Stomach (tissue), 9 donors: ENCODE measurements around the gene TUSC1. TPM values are rescaled to one million over a fixed set of nuclear protein-coding genes. Genes with fewer than 3 reads are reported as not detected.

Experiments used
- DNase-seq, 2 donors: peaks; one replicate each; pipeline versions ENCODE4 v3.0.0 to v3.0.0-alpha.2; 2013 to 2019
- H3K27ac ChIP-seq, 5 donors: fragments of 200-600 bp in 4 of 5; sonication (generic) in 4 of 5; one replicate each; pipeline ENCODE4 v1.5.1; 2013 to 2019; ENCODE audit warnings: mild to moderate bottlenecking in 1 of 5, moderate library complexity in 1 of 5
- H3K27me3 ChIP-seq, 3 donors: fragments of 200-600 bp; sonication (generic); one replicate each; pipeline ENCODE4 v1.5.1; 2017 to 2019; ENCODE audit warnings: mixed run types in 1 of 3
- H3K36me3 ChIP-seq, 4 donors: fragments of 200-600 bp; sonication (generic); 1 replicate in 3 of 4; 2 replicates in 1 of 4; pipeline ENCODE4 v1.5.1; 2016 to 2019
- H3K4me1 ChIP-seq, 4 donors: fragments of 200-600 bp; sonication (generic); one replicate each; pipeline ENCODE4 v1.5.1; 2016 to 2019
- H3K4me3 ChIP-seq, 4 donors: fragments of 200-600 bp; sonication (generic) in 3 of 4; one replicate each; pipeline ENCODE4 v1.5.1; 2016 to 2019; ENCODE audit warnings: mild to moderate bottlenecking in 1 of 4
- H3K9me3 ChIP-seq, 4 donors: fragments of 200-600 bp; sonication (generic); one replicate each; pipeline ENCODE4 v1.5.1; 2016 to 2019
- EP300 ChIP-seq: sonication (generic); formaldehyde crosslinking; IDR thresholded peaks from one replicate; pipeline ENCODE4 v1.6.1; 2017; ENCODE audit warnings: antibody characterized with exemption
- POLR2A ChIP-seq, 4 donors: fragments of 450-650 bp; IDR thresholded peaks; one replicate each; pipeline ENCODE4 v1.6.1; 2016; ENCODE audit warnings: antibody characterized with exemption in 4 of 4, control low read depth in 2 of 4, mild to moderate bottlenecking in 1 of 4, moderate library complexity in 1 of 4
- POLR2AphosphoS5 ChIP-seq, 3 donors: sonication (generic); formaldehyde crosslinking; IDR thresholded peaks; one replicate each; pipeline ENCODE4 v1.6.1; 2016; ENCODE audit warnings: antibody characterized with exemption in 3 of 3
- WGBS, 5 donors: extraction: QIAGEN DNeasy Blood & Tissue Kit in 3 of 5; methylation state at CpG; one replicate each; pipeline versions ENCODE4 v1.1.5 to v1.1.7; 2013 to 2018; 5-methylcytosine and 5-hydroxymethylcytosine counted together
- intact Hi-C: fragments of 100-400 bp; cut with DNase I; formaldehyde crosslinking; loops from one replicate; pipeline ENCODE4 v1.15.1; 2023; ENCODE audit warnings: low total_unique reads
- polyA plus RNA-seq, 3 donors: library from polyadenylated mRNA; stranded (reverse); fragments of 200-250 nt; gene quantifications; one replicate each; pipeline ENCODE4 v1.2.3, GENCODE V29; 2013
- total RNA-seq, 5 donors: library from RNA; depleted of rRNA; stranded (reverse); fragments of >200 nt; gene quantifications; one replicate each; pipeline versions ENCODE4 v1.1.0 to v1.2.3, GENCODE V29; 2014 to 2016
- TF ChIP-seq, protein P1 (sequence below), 7 experiments: fragments of 450-650 bp in 4 of 7; fragments of 200-600 bp in 3 of 7; sonication (generic) in 3 of 7; IDR thresholded peaks; one replicate each; pipeline ENCODE4 v1.5.1; 2016 to 2019; ENCODE audit warnings: antibody characterized with exemption in 7 of 7, control low read depth in 2 of 7, mild to moderate bottlenecking in 1 of 7
- donor health status: healthy with polysubstance abuse.
- donor health status: Bipolar disorder and iron deficiency.
- donor health status: healthy.

The TUSC1 gene
- total and polyA plus RNA-seq, 8 donors, result 0.58 to 143 (median 11.5) TPM

DNA sequence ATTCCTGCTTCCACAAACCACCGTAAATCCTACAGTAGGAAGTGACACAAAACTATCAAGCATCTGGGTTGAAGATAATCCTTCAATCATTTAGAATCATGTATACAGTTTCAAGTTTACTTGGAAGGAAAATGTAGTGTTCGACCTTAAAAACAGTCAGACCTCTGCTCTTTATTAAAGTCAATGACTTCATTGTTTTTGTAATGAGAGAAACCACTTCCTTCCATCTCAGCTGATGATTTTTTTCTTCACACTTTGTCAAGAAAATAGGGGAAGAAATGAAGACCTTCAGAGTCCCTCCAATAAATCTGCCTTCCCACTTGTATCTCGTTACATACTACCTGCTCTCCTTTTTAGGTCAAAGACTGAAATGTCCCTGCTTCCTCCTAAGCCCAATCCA lies 30.1 kb downstream of the TUSC1 start:
- Histone ChIP-seq H3K27me3 (no peaks in the 10 kb centered on the region), H3K9me3 (no peaks in the 10 kb centered on the region), H3K36me3 (no peaks in the 10 kb centered on the region), H3K4me1 (no peaks in the 10 kb centered on the region), H3K27ac (no peak overlapping the region), H3K4me3 (no peak overlapping the region)
- DNase-seq, result no peak
- TF ChIP-seq EP300 (no peak), POLR2A (IDR thresholded peaks at IDR 0.05) (no peak), POLR2AphosphoS5 (IDR thresholded peaks at IDR 0.05) (no peak)
- TF ChIP-seq, protein P1, sequence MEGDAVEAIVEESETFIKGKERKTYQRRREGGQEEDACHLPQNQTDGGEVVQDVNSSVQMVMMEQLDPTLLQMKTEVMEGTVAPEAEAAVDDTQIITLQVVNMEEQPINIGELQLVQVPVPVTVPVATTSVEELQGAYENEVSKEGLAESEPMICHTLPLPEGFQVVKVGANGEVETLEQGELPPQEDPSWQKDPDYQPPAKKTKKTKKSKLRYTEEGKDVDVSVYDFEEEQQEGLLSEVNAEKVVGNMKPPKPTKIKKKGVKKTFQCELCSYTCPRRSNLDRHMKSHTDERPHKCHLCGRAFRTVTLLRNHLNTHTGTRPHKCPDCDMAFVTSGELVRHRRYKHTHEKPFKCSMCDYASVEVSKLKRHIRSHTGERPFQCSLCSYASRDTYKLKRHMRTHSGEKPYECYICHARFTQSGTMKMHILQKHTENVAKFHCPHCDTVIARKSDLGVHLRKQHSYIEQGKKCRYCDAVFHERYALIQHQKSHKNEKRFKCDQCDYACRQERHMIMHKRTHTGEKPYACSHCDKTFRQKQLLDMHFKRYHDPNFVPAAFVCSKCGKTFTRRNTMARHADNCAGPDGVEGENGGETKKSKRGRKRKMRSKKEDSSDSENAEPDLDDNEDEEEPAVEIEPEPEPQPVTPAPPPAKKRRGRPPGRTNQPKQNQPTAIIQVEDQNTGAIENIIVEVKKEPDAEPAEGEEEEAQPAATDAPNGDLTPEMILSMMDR (IDR thresholded peaks at IDR 0.05), result no peak
- WGBS, 5 donors, result 40 to 68% (median 62%) methylated on average over 3 of the region's 3 CpGs
- intact Hi-C loops, result no loop called here

DNA sequence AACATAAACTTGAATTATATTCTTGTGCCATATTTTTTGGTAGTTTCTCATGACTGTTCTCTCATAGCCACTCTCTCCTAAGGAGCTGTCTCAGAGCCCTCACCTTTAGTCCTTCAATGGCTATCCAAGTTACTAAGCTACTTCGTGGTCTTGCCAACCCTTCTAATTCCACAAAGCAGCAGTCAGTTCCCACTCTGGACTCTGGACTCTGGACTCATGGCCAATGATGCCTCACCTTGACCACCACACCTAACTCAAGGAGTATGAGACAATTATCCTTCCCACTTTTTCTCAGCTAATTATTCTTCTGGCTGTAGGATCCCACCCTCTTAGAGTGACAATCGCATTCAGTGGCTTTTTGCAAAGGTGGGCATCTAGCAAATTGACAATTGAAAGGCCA lies 42.2 kb downstream of the TUSC1 start:
- intact Hi-C loops, result no loop called here
- H3K4me1 ChIP-seq, result no peaks in the 10 kb centered on the region
- no peak for DNase-seq
- TF ChIP-seq POLR2A (IDR thresholded peaks at IDR 0.05) (no peak), POLR2AphosphoS5 (IDR thresholded peaks at IDR 0.05) (no peak), EP300 (no peak)
- TF ChIP-seq, protein P1 (IDR thresholded peaks at IDR 0.05), result no peak
- 65 to 78% (median 75%) methylated on average over 2 of the region's 2 CpGs for WGBS, 5 donors
- H3K36me3 ChIP-seq, result no peaks in the 10 kb centered on the region
- no peak overlapping the region for H3K27ac ChIP-seq
- H3K9me3 ChIP-seq, result no peaks in the 10 kb centered on the region
- H3K4me3 ChIP-seq, result no peak overlapping the region
- no peaks in the 10 kb centered on the region for H3K27me3 ChIP-seq

DNA sequence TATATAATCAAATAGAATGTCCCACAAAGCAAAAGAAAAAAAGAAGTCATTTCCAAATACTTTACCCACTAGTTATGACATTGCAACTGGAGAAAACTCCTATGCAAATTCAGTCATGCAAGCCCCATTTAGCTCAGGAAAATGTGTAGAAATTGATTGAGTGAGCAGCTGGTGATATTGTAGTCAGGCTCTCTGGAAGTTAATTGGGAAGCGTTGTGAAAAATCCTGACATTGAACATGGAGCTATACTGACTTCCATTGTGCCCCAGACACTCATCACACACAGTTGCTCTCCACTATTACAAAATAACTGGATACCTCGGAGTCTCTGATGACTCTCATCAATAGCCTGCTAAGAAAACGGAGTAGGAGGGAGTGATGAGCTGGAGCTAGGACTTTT lies 49.0 kb downstream of the TUSC1 start:
- DNase-seq, result no peak
- no peak for TF ChIP-seq EP300
- TF ChIP-seq, protein P1 (IDR thresholded peaks at IDR 0.05), result no peak
- TF ChIP-seq POLR2A (IDR thresholded peaks at IDR 0.05), result no peak
- no peak for TF ChIP-seq POLR2AphosphoS5 (IDR thresholded peaks at IDR 0.05)
- 72 to 87% (median 82%) methylated on average over 3 of the region's 3 CpGs for WGBS, 5 donors
- Histone ChIP-seq H3K9me3 (no peaks in the 10 kb centered on the region), H3K27me3 (no peaks in the 10 kb centered on the region), H3K4me1 (no peaks in the 10 kb centered on the region), H3K27ac (no peak overlapping the region), H3K4me3 (no peak overlapping the region), H3K36me3 (no peaks in the 10 kb centered on the region)
- intact Hi-C loops, result no loop called here
